ENCODE data around the gene CARTPT.

The CARTPT gene

GRCh38 chr5:71732011-71732410 is 12.9 kb downstream of the CARTPT start:
- no peak for DNase-seq (ENCODE audit: low spot score)
- no peak for TF ChIP-seq CTCF (IDR thresholded peaks at IDR 0.05; ENCODE audit: extremely low read depth, missing control alignments)

- no peak for DNase-seq (ENCODE audit: low spot score)
- no peak for TF ChIP-seq CTCF (IDR thresholded peaks at IDR 0.05; ENCODE audit: extremely low read depth, missing control alignments)
These were observed 15.1 kb downstream of the CARTPT start for GRCh38 chr5:71734141-71734540.

- no peak for DNase-seq (ENCODE audit: low spot score)
- TF ChIP-seq CTCF (IDR thresholded peaks at IDR 0.05; ENCODE audit: extremely low read depth, missing control alignments): no peak
These were observed 19.0 kb downstream of the CARTPT start for GRCh38 chr5:71737931-71738539.

GRCh38 chr5:71738662-71739361 is 19.7 kb downstream of the CARTPT start:
- DNase-seq (ENCODE audit: low spot score): peak; percentile 22
- TF ChIP-seq CTCF (IDR thresholded peaks at IDR 0.05; ENCODE audit: extremely low read depth, missing control alignments): no peak

GRCh38 chr5:71740015-71740753 is 21.1 kb downstream of the CARTPT start:
- no peak for TF ChIP-seq CTCF (IDR thresholded peaks at IDR 0.05; ENCODE audit: extremely low read depth, missing control alignments)

GRCh38 chr5:71743155-71743554 is 24.1 kb downstream of the CARTPT start:
- DNase-seq (ENCODE audit: low spot score): no peak
- no peak for TF ChIP-seq CTCF (IDR thresholded peaks at IDR 0.05; ENCODE audit: extremely low read depth, missing control alignments)

More at GRCh38 chr5:71740015-71740753, 21.1 kb downstream of the CARTPT start:
- DNase-seq (ENCODE audit: low spot score): peak; percentile 46
